Measurements from ENCODE around the gene TSNAXIP1.

The TSNAXIP1 gene

DNA sequence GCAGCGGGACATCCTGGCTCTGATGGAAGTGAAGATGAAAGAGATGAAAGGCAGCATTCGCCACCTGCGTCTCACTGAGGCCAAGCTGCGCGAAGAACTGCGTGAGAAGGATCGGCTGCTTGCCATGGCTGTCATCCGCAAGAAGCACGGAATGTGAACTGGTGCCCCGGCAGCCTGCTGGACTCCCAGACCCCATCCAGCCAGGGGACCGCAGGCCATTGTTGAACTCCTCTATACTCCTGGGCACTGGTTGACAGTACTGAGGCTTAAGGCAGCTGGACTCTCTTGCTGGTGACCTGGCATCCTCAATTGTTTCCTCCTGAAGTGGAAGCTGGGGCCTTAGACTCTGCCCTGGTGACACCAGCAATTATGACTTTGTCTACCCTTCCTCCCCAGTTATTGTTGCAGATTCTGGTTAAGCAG lies 36.7 kb downstream of the TSNAXIP1 start:
- ATAC-seq (ENCODE audit: low read depth) (no peak), DNase-seq (ENCODE audit: low spot score) (no peak)
- H3K27me3 ChIP-seq (ENCODE audit: insufficient read depth, poor library complexity, severe bottlenecking), result no peaks in the 10 kb centered on the region
- H3K9me3 ChIP-seq (ENCODE audit: severe bottlenecking), result no peaks in the 10 kb centered on the region
- peak overlapping the region; percentile 74 for H3K27ac ChIP-seq (ENCODE audit: poor library complexity, severe bottlenecking)
- H3K4me3 ChIP-seq (ENCODE audit: severe bottlenecking), result peak overlapping the region; percentile 99
- TF ChIP-seq, protein P1, sequence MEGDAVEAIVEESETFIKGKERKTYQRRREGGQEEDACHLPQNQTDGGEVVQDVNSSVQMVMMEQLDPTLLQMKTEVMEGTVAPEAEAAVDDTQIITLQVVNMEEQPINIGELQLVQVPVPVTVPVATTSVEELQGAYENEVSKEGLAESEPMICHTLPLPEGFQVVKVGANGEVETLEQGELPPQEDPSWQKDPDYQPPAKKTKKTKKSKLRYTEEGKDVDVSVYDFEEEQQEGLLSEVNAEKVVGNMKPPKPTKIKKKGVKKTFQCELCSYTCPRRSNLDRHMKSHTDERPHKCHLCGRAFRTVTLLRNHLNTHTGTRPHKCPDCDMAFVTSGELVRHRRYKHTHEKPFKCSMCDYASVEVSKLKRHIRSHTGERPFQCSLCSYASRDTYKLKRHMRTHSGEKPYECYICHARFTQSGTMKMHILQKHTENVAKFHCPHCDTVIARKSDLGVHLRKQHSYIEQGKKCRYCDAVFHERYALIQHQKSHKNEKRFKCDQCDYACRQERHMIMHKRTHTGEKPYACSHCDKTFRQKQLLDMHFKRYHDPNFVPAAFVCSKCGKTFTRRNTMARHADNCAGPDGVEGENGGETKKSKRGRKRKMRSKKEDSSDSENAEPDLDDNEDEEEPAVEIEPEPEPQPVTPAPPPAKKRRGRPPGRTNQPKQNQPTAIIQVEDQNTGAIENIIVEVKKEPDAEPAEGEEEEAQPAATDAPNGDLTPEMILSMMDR (IDR thresholded peaks at IDR 0.05; ENCODE audit: poor library complexity, severe bottlenecking), result no peak
- peaks cover 18% of the 10 kb centered on the region for H3K4me1 ChIP-seq (ENCODE audit: insufficient read depth, poor library complexity, severe bottlenecking)
- H3K36me3 ChIP-seq (ENCODE audit: low read depth), result peaks cover 9% of the 10 kb centered on the region

DNA sequence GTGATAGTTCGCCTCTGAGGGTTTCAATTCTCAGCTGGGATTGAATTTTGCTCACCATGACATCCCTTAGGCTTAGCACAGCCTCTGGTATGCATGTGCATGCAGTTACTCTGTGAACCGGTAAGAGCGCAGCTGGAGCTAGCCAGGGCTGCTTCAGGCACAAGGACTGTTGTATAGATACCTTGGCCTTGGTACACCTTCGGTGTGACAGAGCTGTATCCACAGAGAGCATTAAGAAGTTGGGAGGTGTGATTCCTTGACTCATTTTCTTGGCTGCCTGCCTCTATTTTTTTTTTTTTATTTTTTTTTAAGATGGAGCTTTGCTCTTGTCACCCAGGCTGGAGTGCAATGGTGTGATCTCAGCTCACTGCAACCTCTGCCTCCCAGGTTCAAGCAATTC lies 37.8 kb downstream of the TSNAXIP1 start:
- Histone ChIP-seq H3K27me3 (ENCODE audit: insufficient read depth, poor library complexity, severe bottlenecking) (no peaks in the 10 kb centered on the region), H3K27ac (ENCODE audit: poor library complexity, severe bottlenecking) (peak overlapping the region; percentile 85), H3K9me3 (ENCODE audit: severe bottlenecking) (no peaks in the 10 kb centered on the region), H3K4me3 (ENCODE audit: severe bottlenecking) (no peak overlapping the region), H3K36me3 (ENCODE audit: low read depth) (peaks cover 15% of the 10 kb centered on the region), H3K4me1 (ENCODE audit: insufficient read depth, poor library complexity, severe bottlenecking) (peaks cover 18% of the 10 kb centered on the region)
- no peak for DNase-seq (ENCODE audit: low spot score)
- TF ChIP-seq, protein P1 (IDR thresholded peaks at IDR 0.05; ENCODE audit: poor library complexity, severe bottlenecking), result no peak
- 0 out of 3 replicates have a peak, but pooled peaks have one; percentile 9 for ATAC-seq (ENCODE audit: low read depth)

DNA sequence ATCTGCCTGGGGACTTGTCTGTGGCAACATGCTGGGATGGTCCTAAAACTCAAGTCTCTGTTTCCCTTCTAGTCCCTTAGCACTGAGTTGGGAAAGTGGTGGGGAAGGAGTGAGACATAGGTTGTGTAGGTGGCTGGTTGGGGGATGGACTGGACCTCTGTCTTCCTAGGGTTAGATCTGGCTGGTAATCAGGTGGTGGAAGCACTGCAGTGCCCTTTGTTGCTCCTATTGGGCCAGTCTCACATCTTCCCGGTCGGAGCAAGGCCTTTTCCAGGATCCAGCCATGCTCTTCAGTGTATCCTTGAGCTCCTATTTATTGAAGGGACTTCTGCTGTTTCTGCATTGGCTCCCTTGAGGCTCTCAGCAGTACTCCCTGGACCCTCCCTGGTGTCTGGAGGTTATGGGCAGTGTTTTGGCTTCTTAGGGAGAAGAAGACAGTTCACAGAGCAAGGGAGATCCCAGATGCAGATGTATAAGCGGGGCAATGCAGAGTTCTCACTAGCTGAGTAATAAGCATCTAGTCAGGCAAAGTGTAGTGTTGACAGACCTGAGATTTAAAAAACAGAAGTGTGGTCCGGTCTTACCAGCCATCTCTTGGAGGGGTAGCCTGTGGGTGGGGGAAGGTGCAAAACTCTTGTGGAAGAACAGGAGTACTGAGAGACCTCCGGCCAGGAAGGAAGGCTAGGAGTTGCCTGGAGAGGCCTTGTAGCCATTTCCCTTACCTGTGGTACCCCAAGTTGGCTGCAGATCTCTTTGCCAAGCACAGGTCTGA lies 38.8 kb downstream of the TSNAXIP1 start:
- Histone ChIP-seq H3K27me3 (ENCODE audit: insufficient read depth, poor library complexity, severe bottlenecking) (no peaks in the 10 kb centered on the region), H3K4me3 (ENCODE audit: severe bottlenecking) (peak overlapping the region; percentile 97), H3K9me3 (ENCODE audit: severe bottlenecking) (no peaks in the 10 kb centered on the region), H3K4me1 (ENCODE audit: insufficient read depth, poor library complexity, severe bottlenecking) (peaks cover 18% of the 10 kb centered on the region), H3K27ac (ENCODE audit: poor library complexity, severe bottlenecking) (peak overlapping the region; percentile 85), H3K36me3 (ENCODE audit: low read depth) (peaks cover 20% of the 10 kb centered on the region)
- no peak for DNase-seq (ENCODE audit: low spot score)
- ATAC-seq (ENCODE audit: low read depth), result no peak
- TF ChIP-seq, protein P1 (IDR thresholded peaks at IDR 0.05; ENCODE audit: poor library complexity, severe bottlenecking), result no peak

DNA sequence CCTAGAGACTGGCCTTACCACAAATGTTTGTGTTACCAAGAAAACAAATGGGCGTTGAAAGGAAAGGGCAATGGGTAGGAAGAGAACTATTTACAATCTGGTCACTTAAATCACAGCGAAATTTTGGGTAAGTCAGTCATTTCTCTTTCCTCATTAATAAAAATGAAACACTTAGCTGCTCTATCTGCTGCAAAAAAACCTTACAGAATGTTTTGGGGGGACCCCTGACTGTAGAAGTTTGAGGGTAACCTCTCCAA lies 39.3 kb downstream of the TSNAXIP1 start:
- ATAC-seq (ENCODE audit: low read depth), result no peak
- no peak for DNase-seq (ENCODE audit: low spot score)
- peaks cover 20% of the 10 kb centered on the region for H3K36me3 ChIP-seq (ENCODE audit: low read depth)
- no peaks in the 10 kb centered on the region for H3K9me3 ChIP-seq (ENCODE audit: severe bottlenecking)
- H3K27ac ChIP-seq (ENCODE audit: poor library complexity, severe bottlenecking), result peak overlapping the region; percentile 85
- TF ChIP-seq, protein P1 (IDR thresholded peaks at IDR 0.05; ENCODE audit: poor library complexity, severe bottlenecking), result no peak
- no peaks in the 10 kb centered on the region for H3K27me3 ChIP-seq (ENCODE audit: insufficient read depth, poor library complexity, severe bottlenecking)
- peaks cover 18% of the 10 kb centered on the region for H3K4me1 ChIP-seq (ENCODE audit: insufficient read depth, poor library complexity, severe bottlenecking)
- H3K4me3 ChIP-seq (ENCODE audit: severe bottlenecking), result peak overlapping the region; percentile 97
